HG03280 (cell line): ENCODE data around the gene OR1N2.
"Not testable (repeated sequence)": the region's sequence is repeated elsewhere in the genome, so short reads cannot be mapped to it uniquely, and the experiment has no call there.

Experiments used
- ATAC-seq: cut with Tn5 transposase; IDR thresholded peaks from one replicate; pipeline ENCODE4 v1.9.1; 2021; ENCODE audit warnings: mild to moderate bottlenecking, moderate library complexity; ENCODE audit not compliant: unreplicated experiment

Gene OR1N2

GRCh38 chr9:122552812-122553211, at the start of gene OR1N2:
Gene OR1N2, plus strand, starts transcription at chr9:122553112. Its CDS starts 100 bp downstream, at chr9:122553212.
- no peak for ATAC-seq

DNA sequence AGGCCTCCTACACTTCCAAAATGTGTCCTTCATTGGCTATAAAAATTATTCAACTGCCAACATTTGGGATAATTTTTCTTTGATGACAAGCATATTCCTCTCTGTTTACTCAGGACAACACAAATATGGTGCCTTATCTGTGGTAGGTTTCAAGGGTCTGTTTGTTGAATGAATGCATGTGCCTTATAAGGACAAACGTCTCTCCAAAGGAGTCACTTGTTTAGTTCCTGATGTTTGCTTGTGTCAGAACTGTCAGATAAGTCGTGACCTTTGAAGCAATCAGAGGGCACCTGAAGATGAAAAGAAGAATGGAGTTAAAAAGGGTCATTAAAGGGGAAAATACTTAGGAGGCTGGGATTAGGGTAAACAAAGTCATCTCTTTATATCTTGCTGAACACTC, 45.9 kb upstream of the OR1N2 start:
- ATAC-seq, result no peak

DNA sequence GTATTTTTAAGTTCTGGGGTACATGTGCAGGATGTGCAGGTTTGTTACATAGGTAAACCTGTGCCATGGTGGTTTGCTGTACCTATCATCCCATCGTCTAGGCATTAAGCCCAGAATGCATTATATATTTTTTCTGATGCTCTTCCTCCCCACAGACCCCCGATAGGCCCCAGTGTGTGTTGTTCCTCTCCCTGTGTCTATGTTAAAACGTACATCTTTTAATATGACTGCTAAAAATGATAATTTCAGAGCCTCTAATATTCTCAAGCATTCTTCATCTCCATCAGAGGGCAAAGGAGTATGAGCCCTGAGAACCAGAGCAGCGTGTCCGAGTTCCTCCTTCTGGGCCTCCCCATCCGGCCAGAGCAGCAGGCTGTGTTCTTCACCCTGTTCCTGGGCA, 42.4 kb upstream of the OR1N2 start, which contains the start of gene OR1J2:
TSS of gene OR1J2 (plus strand) at position 301 of the 400 bp plus-strand sequence. CDS start at position 301, 0 bp downstream.
- no peak for ATAC-seq

DNA sequence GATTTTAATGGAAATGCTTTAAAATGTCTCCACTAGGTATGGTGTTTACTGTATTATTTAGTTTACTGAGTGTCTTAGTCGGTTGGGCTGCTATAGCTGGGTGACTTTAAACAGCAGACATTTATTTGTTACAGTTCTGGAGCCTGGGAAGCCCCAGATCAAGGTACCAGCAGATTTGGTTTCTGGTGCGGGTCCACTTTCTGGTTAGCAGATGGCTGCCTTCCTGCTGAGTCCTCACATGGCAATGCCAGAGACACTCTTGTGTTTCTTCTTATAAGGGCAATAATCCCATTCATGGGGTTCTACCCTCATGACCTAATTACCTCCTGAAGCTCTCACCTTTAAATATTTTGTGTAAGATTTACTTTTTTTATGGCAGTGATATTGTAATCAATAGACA, 34.7 kb upstream of the OR1N2 start:
- no peak for ATAC-seq

GRCh38 chr9:122518841-122519240, 34.1 kb upstream of the OR1N2 start, which contains the start of gene OR1J4:
Gene OR1J4, plus strand, starts transcription at chr9:122519141. Its CDS starts 0 bp downstream, at chr9:122519141.
- ATAC-seq, result no peak

- ATAC-seq, result no peak
Observed at GRCh38 chr9:122519376-122519775, 33.5 kb upstream of the OR1N2 start.

GRCh38 chr9:122526602-122527001, 26.3 kb upstream of the OR1N2 start:
- ATAC-seq, result no peak

- ATAC-seq, result no peak
Observed at GRCh38 chr9:122527193-122527592, 25.7 kb upstream of the OR1N2 start, which contains the start of gene OR1N1. Gene OR1N1, minus strand, starts transcription at chr9:122527293. Its CDS starts 0 bp downstream, at chr9:122527293.

- ATAC-seq, result not testable (repeated sequence)
Observed at GRCh38 chr9:122531157-122531556, 21.8 kb upstream of the OR1N2 start.

DNA sequence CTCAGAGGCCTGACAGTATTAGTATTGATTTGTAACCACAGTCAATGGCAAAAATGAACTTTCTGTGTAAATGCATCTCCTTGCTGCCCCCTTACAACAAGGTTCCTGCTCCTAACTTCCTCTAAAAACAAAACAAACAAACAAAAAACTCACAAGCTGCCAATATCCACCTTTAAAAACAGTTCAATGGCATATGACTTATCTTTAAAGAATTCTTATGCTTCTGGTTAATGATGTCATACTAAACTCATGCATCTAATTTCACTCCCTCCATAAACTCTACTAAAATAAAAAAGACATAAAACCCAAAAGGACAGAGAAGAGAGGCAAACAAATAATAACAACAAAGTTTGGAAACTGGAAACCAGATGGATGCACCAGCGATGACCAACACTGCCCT, 16.8 kb upstream of the OR1N2 start:
- ATAC-seq, result no peak

- not testable (repeated sequence) for ATAC-seq
Observed at GRCh38 chr9:122537066-122537465, 15.8 kb upstream of the OR1N2 start.

- no peak for ATAC-seq
Observed at GRCh38 chr9:122538757-122539156, 14.2 kb upstream of the OR1N2 start.

DNA sequence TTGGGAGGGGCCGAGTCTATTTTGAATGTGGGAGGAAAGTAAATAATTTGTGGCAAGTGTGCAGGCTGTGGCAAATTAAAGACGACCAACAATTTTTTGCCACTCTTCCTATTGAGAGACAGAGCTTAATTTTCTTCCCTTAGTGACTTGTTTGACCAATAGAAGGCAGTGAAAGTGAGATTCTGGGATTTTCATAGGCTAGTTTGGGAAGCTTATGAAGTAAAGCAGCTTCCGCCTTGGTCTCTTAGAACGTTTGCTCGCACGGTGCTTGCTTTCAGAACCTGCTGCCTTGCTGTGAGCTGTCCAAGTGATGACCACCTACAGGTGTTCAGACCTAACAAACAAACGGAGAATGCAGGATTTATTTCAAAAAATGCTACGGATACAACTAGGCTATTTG, 6.7 kb upstream of the OR1N2 start:
- ATAC-seq, result no peak

- no peak for ATAC-seq
Observed at GRCh38 chr9:122551371-122551770, 1.5 kb upstream of the OR1N2 start.

- no peak for ATAC-seq
Observed at GRCh38 chr9:122561446-122561845, 8.5 kb downstream of the OR1N2 start.

GRCh38 chr9:122562134-122562760, 9.3 kb downstream of the OR1N2 start:
- no peak for ATAC-seq

DNA sequence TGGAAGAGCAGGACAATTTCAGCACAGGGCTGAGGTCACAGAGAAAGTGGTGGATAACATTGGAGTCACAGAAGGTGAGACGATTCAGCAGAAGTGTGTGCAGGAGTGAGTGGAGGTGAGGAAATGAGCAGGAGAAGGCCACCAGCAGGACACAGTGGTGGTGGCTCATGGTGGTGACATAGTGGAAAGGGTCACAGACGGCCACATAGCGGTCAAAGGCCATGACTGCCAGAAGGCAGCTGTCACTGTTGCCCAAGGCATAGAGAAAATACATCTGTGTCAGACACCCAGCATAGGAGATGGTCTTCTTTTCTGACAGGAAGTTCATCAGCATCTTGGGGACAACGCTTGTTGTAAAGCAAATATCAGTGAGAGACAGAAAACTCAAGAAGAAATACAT, 15.0 kb downstream of the OR1N2 start:
- no peak for ATAC-seq

GRCh38 chr9:122572456-122572855, 19.5 kb downstream of the OR1N2 start:
- ATAC-seq, result no peak

DNA sequence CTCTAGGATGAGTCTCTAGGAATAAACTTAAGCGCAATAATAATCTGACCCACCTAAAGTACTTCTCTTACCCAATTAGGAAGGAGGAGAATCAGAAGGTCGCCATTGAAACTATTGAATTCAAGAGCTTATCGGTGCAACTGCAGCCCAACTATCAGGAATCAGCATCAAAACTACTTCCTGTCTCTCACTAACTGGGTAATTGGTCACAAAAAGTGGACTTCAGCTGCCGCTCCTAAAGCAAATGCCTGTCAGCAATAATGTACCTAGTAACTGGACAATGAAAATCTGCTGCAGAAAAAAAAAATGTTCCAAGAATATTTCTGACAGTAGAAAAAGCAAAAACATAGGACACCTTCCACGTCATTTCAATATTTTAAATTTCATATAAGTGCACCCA, 27.0 kb downstream of the OR1N2 start:
- ATAC-seq, result no peak

DNA sequence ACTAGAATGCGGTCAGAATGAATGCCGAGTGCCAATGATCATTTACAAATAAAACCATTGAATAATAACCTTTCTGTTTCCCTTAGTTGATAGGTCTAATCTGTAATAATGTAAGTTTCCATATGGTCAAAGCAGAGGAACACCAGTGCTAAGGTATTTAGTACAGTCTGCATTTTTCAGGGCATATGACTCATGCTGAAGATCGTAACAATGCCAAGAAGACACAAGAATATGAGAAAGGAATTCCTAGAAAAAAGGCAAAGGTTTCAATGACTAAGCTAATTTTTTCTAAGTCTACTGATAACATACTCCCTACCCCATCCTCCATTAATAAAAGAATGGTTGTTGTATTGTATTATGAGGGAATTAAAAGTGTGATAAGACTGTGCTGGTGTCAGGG, 27.4 kb downstream of the OR1N2 start:
- no peak for ATAC-seq

DNA sequence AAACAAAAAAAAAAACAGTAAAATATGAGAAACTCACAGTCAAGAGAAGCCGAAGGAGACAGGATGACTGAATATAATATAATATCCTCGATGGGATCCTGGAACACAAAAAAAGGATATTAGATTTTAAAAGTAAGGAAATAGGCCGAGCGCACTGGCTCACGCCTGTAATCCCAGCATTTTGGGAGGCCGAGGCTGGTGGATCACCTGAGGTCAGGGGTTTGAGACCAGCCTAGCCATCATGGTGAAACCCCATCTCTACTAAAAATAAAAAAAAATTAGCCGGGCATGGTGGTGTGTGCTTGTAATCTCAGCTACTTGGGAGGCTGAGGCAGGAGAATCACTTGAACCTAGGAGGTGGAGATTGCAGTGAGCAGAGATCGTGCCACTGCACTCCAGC, 30.4 kb downstream of the OR1N2 start, which contains the start of gene OR1L8:
TSS of gene OR1L8 (minus strand) at position 101 of the 400 bp plus-strand sequence. CDS start 14,907 bp downstream, outside the sequence.
- not testable (repeated sequence) for ATAC-seq
